ENCODE results near the gene GPR156. TPM values are rescaled to one million over a fixed set of nuclear protein-coding genes. Genes with fewer than 3 reads are reported as not detected.

Gene GPR156
- total and polyA plus RNA-seq, 3 experiments from 2014 or later = 0.04 TPM; not detected in 2

GRCh38 chr3:120144267-120144666, 140.8 kb downstream of the GPR156 start:
- H3K9me3 Mint-ChIP-seq = no peaks in the 10 kb centered on the region
- peaks cover 4 to 8% (median 5%) of the 10 kb centered on the region in 3 donors for H3K4me1 Mint-ChIP-seq
- H3K27me3 Mint-ChIP-seq = no peaks in the 10 kb centered on the region
- H3K36me3 Mint-ChIP-seq = no peaks in the 10 kb centered on the region
- POLR2A ChIA-PET = no interaction called here
- H3K9me3 ChIP-seq (ENCODE audit: low read length) = no peaks in the 10 kb centered on the region
- H3K27ac ChIP-seq (ENCODE audit: low read depth, low read length) = no peak overlapping the region
- no peaks in the 10 kb centered on the region for H3K27me3 ChIP-seq (ENCODE audit: insufficient read depth, low read length, poor library complexity, severe bottlenecking)
- no peak overlapping the region for H3K4me3 ChIP-seq (ENCODE audit: low read length)
- no peak for DNase-seq
- no peaks in the 10 kb centered on the region for H3K36me3 ChIP-seq (ENCODE audit: insufficient read depth, low read length)
- CTCF ChIA-PET = interaction anchor here (2.1 kb wide), 1 partner anchor 252 kb away, joined by 8 read pairs; no protein-coding TSS in a partner anchor
- H3K4me3 Mint-ChIP-seq = no peak overlapping the region
- no peaks in the 10 kb centered on the region for H3K4me1 ChIP-seq (ENCODE audit: insufficient read depth, low read length)
- H3K27ac Mint-ChIP-seq = peak overlapping the region in 1 of 8 donors; percentile 89

GRCh38 chr3:120143676-120144075, 141.3 kb downstream of the GPR156 start:
- no peak for DNase-seq
- Histone ChIP-seq H3K27me3 (ENCODE audit: insufficient read depth, low read length, poor library complexity, severe bottlenecking) (no peaks in the 10 kb centered on the region), H3K27ac (ENCODE audit: low read depth, low read length) (no peak overlapping the region), H3K4me3 (ENCODE audit: low read length) (no peak overlapping the region), H3K9me3 (ENCODE audit: low read length) (no peaks in the 10 kb centered on the region), H3K36me3 (ENCODE audit: insufficient read depth, low read length) (no peaks in the 10 kb centered on the region), H3K4me1 (ENCODE audit: insufficient read depth, low read length) (no peaks in the 10 kb centered on the region)
- H3K27ac Mint-ChIP-seq = no peak overlapping the region
- POLR2A ChIA-PET = no interaction called here
- no peaks in the 10 kb centered on the region for H3K9me3 Mint-ChIP-seq
- no peak overlapping the region for H3K4me3 Mint-ChIP-seq
- H3K36me3 Mint-ChIP-seq = no peaks in the 10 kb centered on the region
- CTCF ChIA-PET = interaction anchor here (2.1 kb wide), 1 partner anchor 251 kb away, joined by 8 read pairs; no protein-coding TSS in a partner anchor
- H3K4me1 Mint-ChIP-seq = peaks cover 4 to 8% (median 5%) of the 10 kb centered on the region in 3 donors
- H3K27me3 Mint-ChIP-seq = no peaks in the 10 kb centered on the region

- CTCF ChIA-PET = no interaction called here
- no peak overlapping the region for H3K27ac Mint-ChIP-seq
These were observed 142.8 kb downstream of the GPR156 start for GRCh38 chr3:120142236-120142635.

GRCh38 chr3:120140098-120140742, 144.8 kb downstream of the GPR156 start:
- H3K36me3 Mint-ChIP-seq = no peaks in the 10 kb centered on the region
- H3K36me3 ChIP-seq (ENCODE audit: insufficient read depth, low read length) = no peaks in the 10 kb centered on the region
- no peak for DNase-seq
- no peaks in the 10 kb centered on the region for H3K9me3 Mint-ChIP-seq
- H3K4me1 ChIP-seq (ENCODE audit: insufficient read depth, low read length) = no peaks in the 10 kb centered on the region
- H3K27ac ChIP-seq (ENCODE audit: low read depth, low read length) = no peak overlapping the region
- no peak overlapping the region for H3K4me3 Mint-ChIP-seq
- peaks cover 0 to 5% of the 10 kb centered on the region in 2 donors for H3K27me3 Mint-ChIP-seq
- no peak overlapping the region for H3K27ac Mint-ChIP-seq
- ChIA-PET POLR2A (no interaction called here), CTCF (interaction anchor here (1.1 kb wide), 1 partner anchor 10 kb away, joined by 3 read pairs; no protein-coding TSS in a partner anchor)
- no peaks in the 10 kb centered on the region for H3K9me3 ChIP-seq (ENCODE audit: low read length)
- H3K4me3 ChIP-seq (ENCODE audit: low read length) = no peak overlapping the region
- no peaks in the 10 kb centered on the region for H3K27me3 ChIP-seq (ENCODE audit: insufficient read depth, low read length, poor library complexity, severe bottlenecking)
- H3K4me1 Mint-ChIP-seq = no peaks in the 10 kb centered on the region

More at GRCh38 chr3:120142236-120142635, 142.8 kb downstream of the GPR156 start:
- Histone ChIP-seq H3K36me3 (ENCODE audit: insufficient read depth, low read length) (no peaks in the 10 kb centered on the region), H3K9me3 (ENCODE audit: low read length) (no peaks in the 10 kb centered on the region), H3K27me3 (ENCODE audit: insufficient read depth, low read length, poor library complexity, severe bottlenecking) (no peaks in the 10 kb centered on the region), H3K4me3 (ENCODE audit: low read length) (no peak overlapping the region), H3K4me1 (ENCODE audit: insufficient read depth, low read length) (no peaks in the 10 kb centered on the region), H3K27ac (ENCODE audit: low read depth, low read length) (no peak overlapping the region)
- Mint-ChIP-seq H3K4me1 (peaks cover 3 to 8% (median 4%) of the 10 kb centered on the region in 3 donors), H3K9me3 (no peaks in the 10 kb centered on the region), H3K36me3 (no peaks in the 10 kb centered on the region), H3K27me3 (no peaks in the 10 kb centered on the region), H3K4me3 (no peak overlapping the region)
- DNase-seq = no peak
- POLR2A ChIA-PET = no interaction called here

GRCh38 chr3:120139140-120139539, 145.9 kb downstream of the GPR156 start:
- H3K9me3 Mint-ChIP-seq = no peaks in the 10 kb centered on the region
- CTCF ChIA-PET = interaction anchor here (1.1 kb wide), 1 partner anchor 9 kb away, joined by 3 read pairs; no protein-coding TSS in a partner anchor
- no peak overlapping the region for H3K27ac ChIP-seq (ENCODE audit: low read depth, low read length)
- no peaks in the 10 kb centered on the region for H3K4me1 ChIP-seq (ENCODE audit: insufficient read depth, low read length)
- H3K27me3 ChIP-seq (ENCODE audit: insufficient read depth, low read length, poor library complexity, severe bottlenecking) = no peaks in the 10 kb centered on the region
- H3K4me3 ChIP-seq (ENCODE audit: low read length) = no peak overlapping the region
- no peak overlapping the region for H3K27ac Mint-ChIP-seq
- no peaks in the 10 kb centered on the region for H3K36me3 ChIP-seq (ENCODE audit: insufficient read depth, low read length)
- H3K27me3 Mint-ChIP-seq = peaks cover 0 to 5% of the 10 kb centered on the region in 2 donors
- H3K4me3 Mint-ChIP-seq = no peak overlapping the region
- DNase-seq = no peak
- POLR2A ChIA-PET = no interaction called here
- no peaks in the 10 kb centered on the region for H3K9me3 ChIP-seq (ENCODE audit: low read length)
- no peaks in the 10 kb centered on the region for H3K4me1 Mint-ChIP-seq
- H3K36me3 Mint-ChIP-seq = no peaks in the 10 kb centered on the region

GRCh38 chr3:120137548-120137947, 147.5 kb downstream of the GPR156 start:
- Mint-ChIP-seq H3K27me3 (peaks cover 0 to 5% of the 10 kb centered on the region in 2 donors), H3K4me3 (no peak overlapping the region), H3K27ac (peak overlapping the region in 1 of 8 donors; percentile 27), H3K9me3 (no peaks in the 10 kb centered on the region), H3K4me1 (no peaks in the 10 kb centered on the region), H3K36me3 (no peaks in the 10 kb centered on the region)
- Histone ChIP-seq H3K27ac (ENCODE audit: low read depth, low read length) (no peak overlapping the region), H3K27me3 (ENCODE audit: insufficient read depth, low read length, poor library complexity, severe bottlenecking) (no peaks in the 10 kb centered on the region), H3K36me3 (ENCODE audit: insufficient read depth, low read length) (no peaks in the 10 kb centered on the region), H3K4me3 (ENCODE audit: low read length) (no peak overlapping the region), H3K4me1 (ENCODE audit: insufficient read depth, low read length) (no peaks in the 10 kb centered on the region), H3K9me3 (ENCODE audit: low read length) (no peaks in the 10 kb centered on the region)
- CTCF ChIA-PET = no interaction called here
- DNase-seq = no peak
- POLR2A ChIA-PET = no interaction called here

GRCh38 chr3:120130656-120131055, 154.4 kb downstream of the GPR156 start:
- peaks cover 0 to 2% of the 10 kb centered on the region in 2 donors for H3K27me3 Mint-ChIP-seq
- no peak overlapping the region for H3K27ac Mint-ChIP-seq
- no peaks in the 10 kb centered on the region for H3K9me3 Mint-ChIP-seq
- CTCF ChIA-PET = interaction anchor here (1.5 kb wide), 1 partner anchor 9 kb away, joined by 3 read pairs; no protein-coding TSS in a partner anchor
- no peaks in the 10 kb centered on the region for H3K4me1 ChIP-seq (ENCODE audit: insufficient read depth, low read length)
- H3K9me3 ChIP-seq (ENCODE audit: low read length) = no peaks in the 10 kb centered on the region
- no peaks in the 10 kb centered on the region for H3K27me3 ChIP-seq (ENCODE audit: insufficient read depth, low read length, poor library complexity, severe bottlenecking)
- POLR2A ChIA-PET = no interaction called here
- H3K4me3 ChIP-seq (ENCODE audit: low read length) = no peak overlapping the region
- no peaks in the 10 kb centered on the region for H3K36me3 ChIP-seq (ENCODE audit: insufficient read depth, low read length)
- H3K4me3 Mint-ChIP-seq = no peak overlapping the region
- H3K27ac ChIP-seq (ENCODE audit: low read depth, low read length) = no peak overlapping the region
- H3K36me3 Mint-ChIP-seq = no peaks in the 10 kb centered on the region
- DNase-seq = no peak
- H3K4me1 Mint-ChIP-seq = no peaks in the 10 kb centered on the region

- Histone ChIP-seq H3K4me1 (ENCODE audit: insufficient read depth, low read length) (no peaks in the 10 kb centered on the region), H3K4me3 (ENCODE audit: low read length) (no peak overlapping the region), H3K36me3 (ENCODE audit: insufficient read depth, low read length) (no peaks in the 10 kb centered on the region), H3K27ac (ENCODE audit: low read depth, low read length) (no peak overlapping the region), H3K9me3 (ENCODE audit: low read length) (no peaks in the 10 kb centered on the region), H3K27me3 (ENCODE audit: insufficient read depth, low read length, poor library complexity, severe bottlenecking) (no peaks in the 10 kb centered on the region)
- no peak for DNase-seq
- H3K27ac Mint-ChIP-seq = peak overlapping the region in 1 of 8 donors; percentile 55
- no peaks in the 10 kb centered on the region for H3K4me1 Mint-ChIP-seq
- CTCF ChIA-PET = interaction anchor here (0.6 to 1.5 kb wide), 2 partner anchors 10 to 325 kb away, joined by 3 to 4 read pairs; no protein-coding TSS in a partner anchor
- no peaks in the 10 kb centered on the region for H3K36me3 Mint-ChIP-seq
- POLR2A ChIA-PET = no interaction called here
- H3K4me3 Mint-ChIP-seq = no peak overlapping the region
- H3K9me3 Mint-ChIP-seq = no peaks in the 10 kb centered on the region
- peaks cover 0 to 2% of the 10 kb centered on the region in 2 donors for H3K27me3 Mint-ChIP-seq
These were observed 155.1 kb downstream of the GPR156 start for GRCh38 chr3:120129718-120130513.
